ENCODE results near the gene POPDC3.

- TF ChIP-seq CTCF (IDR thresholded peaks at IDR 0.05 in 4 of 5, conservative IDR thresholded peaks at IDR 0.05 in 1 of 5): no peak
- no peak for TF ChIP-seq POLR2A (IDR thresholded peaks at IDR 0.05)
These were observed 34.9 kb upstream of the POPDC3 start for GRCh38 chr6:105214668-105215067.
